ENCODE measurements around the gene NXF3. TPM values are rescaled to one million over a fixed set of nuclear protein-coding genes. Genes with fewer than 3 reads are reported as not detected.

NXF3 gene
- polyA plus RNA-seq, 4 donors, result 0.77 to 2.0 TPM; not detected in 2

Other genes starting within 250 kb of the NXF3 start
- under 1 TPM in 2 of 4 donors, not detected in 2; 0.06 to 0.35 TPM for gene RAB40AL, start 155.9 kb downstream of the NXF3 start, polyA plus RNA-seq
- gene BEX1, start 29.0 kb downstream of the NXF3 start, polyA plus RNA-seq, result 10 to 100 TPM in 2 of 4 donors, 1 to 10 TPM in 1, not detected in 1; 1.9 to 30.8 (median 22.9) TPM
- gene BEX4, start 122.0 kb upstream of the NXF3 start, polyA plus RNA-seq, result 10 to 100 TPM in 3 of 4 donors, 1 to 10 TPM in 1; 5.6 to 98.8 (median 32.9) TPM
- 100 to 1,000 TPM in 1 of 4 donors, 10 to 100 TPM in 3; 24.8 to 119 (median 47.5) TPM for gene TCEAL8, start 162.0 kb upstream of the NXF3 start, polyA plus RNA-seq
- 1 to 10 TPM in 2 of 4 donors, under 1 TPM in 1, not detected in 1; 0.54 to 2.0 (median 1.8) TPM for gene TCEAL5, start 183.6 kb upstream of the NXF3 start, polyA plus RNA-seq
- 10 to 100 TPM in 2 of 4 donors, 1 to 10 TPM in 1, under 1 TPM in 1; 0.89 to 62.7 (median 22.6) TPM for gene BEX2, start 217.8 kb upstream of the NXF3 start, polyA plus RNA-seq
- 10 to 100 TPM in 2 of 4 donors, 1 to 10 TPM in 1, not detected in 1; 4.3 to 11.2 (median 10.8) TPM for gene TCEAL7, start 237.1 kb upstream of the NXF3 start, polyA plus RNA-seq